T follicular helper cell (primary cell): Measurements from ENCODE around the gene GNAT1.
"Not testable (repeated sequence)": the region's sequence is repeated elsewhere in the genome, so short reads cannot be mapped to it uniquely, and the experiment has no call there.

ENCODE experiments used
- DNase-seq: peaks from one replicate; pipeline ENCODE4 v3.0.0-alpha.2; 2020; ENCODE audit warnings: low read depth

Gene GNAT1

DNA sequence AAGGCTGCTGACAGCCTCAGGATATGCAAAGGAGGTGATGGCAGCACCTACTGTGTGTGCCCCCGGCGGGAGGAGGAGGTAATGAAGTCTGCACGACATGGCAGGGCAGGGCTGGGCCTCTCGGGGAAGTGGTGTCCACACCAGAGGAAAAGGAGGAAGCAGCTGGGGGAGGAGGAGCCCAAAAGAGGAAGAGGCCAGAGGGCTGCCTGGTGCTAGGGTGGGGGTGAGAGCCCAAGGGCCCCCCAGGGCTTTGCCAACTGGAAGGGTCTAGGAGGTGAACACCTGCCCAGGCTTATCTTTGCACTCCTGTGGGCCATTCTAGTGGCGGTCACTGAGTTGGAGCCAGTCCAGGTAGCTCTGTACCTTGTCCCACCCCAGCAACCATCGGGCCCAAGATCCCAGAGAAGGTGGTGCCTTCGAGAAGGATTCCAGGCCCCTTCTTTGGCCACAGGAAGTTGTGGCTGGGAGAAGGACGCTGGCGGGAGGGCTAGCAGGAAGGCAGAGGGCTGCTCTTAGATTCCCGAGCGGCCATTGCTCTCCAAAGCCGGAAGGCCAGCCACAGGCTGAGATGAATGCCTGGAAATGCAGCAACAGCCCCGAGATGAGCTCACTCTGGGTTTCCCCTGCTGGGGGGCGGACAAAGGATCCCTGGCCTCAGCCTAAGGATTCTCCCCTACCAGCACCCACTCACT lies 51.6 kb downstream of the GNAT1 start:
- no peak for DNase-seq

DNA sequence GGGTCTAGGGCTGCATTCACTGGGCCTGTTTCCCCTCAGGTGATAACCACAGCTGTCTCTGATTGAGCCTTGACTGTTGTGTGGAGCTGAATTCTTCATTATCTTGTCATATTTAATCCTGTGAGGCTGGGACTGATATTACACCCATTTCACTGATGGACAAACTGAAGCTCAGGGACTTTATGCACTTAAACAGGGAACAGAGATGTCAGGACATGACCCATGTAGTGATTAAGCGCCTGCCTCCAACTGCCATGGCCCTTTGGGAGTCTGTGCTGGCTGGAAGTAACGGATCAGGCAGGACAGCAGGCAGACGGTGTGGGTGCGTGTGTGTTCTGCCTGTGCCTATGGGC lies 52.1 kb downstream of the GNAT1 start:
- no peak for DNase-seq

DNA sequence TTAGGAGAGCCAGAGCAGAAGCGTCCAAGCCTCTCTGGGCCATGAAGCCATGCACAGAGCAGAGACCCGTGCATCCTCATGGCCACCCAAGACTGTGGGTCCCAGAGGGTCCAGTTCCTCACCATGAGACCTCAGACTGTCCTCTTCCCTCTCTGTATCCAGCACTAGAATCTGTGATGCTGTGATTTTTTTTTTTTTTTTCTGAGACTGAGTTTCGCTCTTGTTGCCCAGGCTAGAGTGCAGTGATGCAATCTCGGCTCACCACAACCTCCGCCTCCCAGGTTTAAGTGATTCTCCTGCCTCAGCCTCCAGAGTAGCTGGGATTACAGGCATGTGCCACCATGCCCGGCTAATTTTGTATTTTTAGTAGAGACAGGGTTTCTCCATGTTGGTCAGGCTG lies 53.4 kb downstream of the GNAT1 start:
- not testable (repeated sequence) for DNase-seq

DNA sequence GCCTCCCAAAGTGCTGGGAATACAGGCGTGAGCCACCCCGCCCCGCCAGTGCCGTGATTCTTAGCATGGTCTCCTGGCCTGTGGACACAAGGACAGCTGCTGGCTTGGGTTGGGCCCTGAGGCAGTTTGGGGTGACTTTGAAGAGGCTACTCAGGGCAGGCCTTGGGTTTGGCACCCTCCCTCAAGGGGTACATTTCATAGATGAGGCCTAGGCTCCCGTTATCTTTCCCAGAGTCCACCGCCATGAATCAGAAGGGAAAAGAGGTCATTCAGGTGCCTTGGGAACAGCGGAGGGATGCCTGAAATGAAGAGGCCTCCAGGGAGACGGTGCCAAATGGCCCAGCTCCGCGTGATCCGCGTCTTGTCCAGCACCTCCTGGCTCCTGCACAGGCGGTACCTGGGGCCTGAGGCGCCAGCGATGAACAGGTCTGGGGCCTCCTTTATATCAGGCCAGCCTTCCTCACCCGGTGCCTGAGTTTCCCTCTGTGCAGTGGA lies 53.9 kb downstream of the GNAT1 start:
- no peak for DNase-seq

DNA sequence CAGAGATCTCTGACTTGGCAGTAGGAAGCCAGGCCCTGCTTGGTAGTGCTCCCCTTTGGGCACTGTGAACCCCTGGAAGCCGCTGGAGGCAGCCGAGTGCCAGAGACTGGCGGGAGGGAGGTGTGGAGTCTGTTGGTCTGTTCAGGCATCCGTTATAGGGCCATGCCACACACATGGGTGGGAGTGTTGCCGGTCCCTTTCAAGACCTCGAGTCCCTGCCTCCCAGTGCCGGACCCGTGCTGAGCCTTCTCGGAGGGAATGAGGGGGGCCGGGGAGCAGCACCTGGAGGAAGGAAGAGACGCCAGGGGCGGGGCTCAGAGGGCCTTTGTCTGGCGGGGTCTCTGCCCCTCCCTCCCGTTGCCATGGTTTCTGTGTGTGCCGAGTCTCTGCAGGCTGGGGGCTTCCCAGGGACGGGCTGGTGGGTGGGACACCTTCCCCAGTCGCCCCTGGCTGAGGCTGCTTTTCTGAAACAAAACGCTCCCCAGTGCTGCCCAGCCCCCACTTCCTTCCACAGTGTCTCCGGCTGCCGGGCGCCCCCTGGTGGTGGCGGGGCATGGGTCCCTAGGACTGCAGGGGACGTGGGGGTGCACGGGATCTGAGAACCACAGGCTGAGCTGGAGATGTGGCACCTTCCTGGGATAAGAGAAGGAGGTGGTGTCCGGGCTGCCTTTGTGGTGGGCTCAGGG lies 54.6 kb downstream of the GNAT1 start:
- DNase-seq: peak; percentile 94

- peak; percentile 76 for DNase-seq
Observed at GRCh38 chr3:50246517-50246954, 55.1 kb downstream of the GNAT1 start.
